Stimulated activated CD8-positive, alpha-beta memory T cell treated with anti-CD3 and anti-CD28 coated beads, Interleukin-12 subunit alpha, Interleukin-12 subunit beta, amount 100 ng/mL, for 24 hours (primary cell): Measurements from ENCODE around the gene METTL1.

ENCODE experiments used
- DNase-seq: peaks from one replicate; pipeline ENCODE4 v3.0.0-alpha.2; 2020; ENCODE audit errors: extremely low read depth

Gene METTL1

GRCh38 chr12:57737467-57738460 lies 34.1 kb downstream of the METTL1 start:
- DNase-seq: no peak

- no peak for DNase-seq
These were observed 35.0 kb downstream of the METTL1 start for GRCh38 chr12:57736741-57737466.

- DNase-seq: no peak
These were observed 35.8 kb downstream of the METTL1 start for GRCh38 chr12:57735952-57736740.

- DNase-seq: no peak
These were observed 36.6 kb downstream of the METTL1 start for GRCh38 chr12:57735198-57735855.

- no peak for DNase-seq
These were observed 37.3 kb downstream of the METTL1 start for GRCh38 chr12:57734591-57734990.

GRCh38 chr12:57733928-57734327 lies 38.0 kb downstream of the METTL1 start:
- DNase-seq: no peak

GRCh38 chr12:57732726-57733593 lies 38.9 kb downstream of the METTL1 start:
- DNase-seq: no peak

GRCh38 chr12:57732270-57732669 lies 39.6 kb downstream of the METTL1 start:
- DNase-seq: no peak

GRCh38 chr12:57731411-57732080 lies 40.4 kb downstream of the METTL1 start:
- no peak for DNase-seq

GRCh38 chr12:57730336-57731067 lies 41.4 kb downstream of the METTL1 start:
- no peak for DNase-seq

- no peak for DNase-seq
These were observed 42.5 kb downstream of the METTL1 start for GRCh38 chr12:57729321-57729844.

GRCh38 chr12:57727758-57728395 lies 44.0 kb downstream of the METTL1 start:
- DNase-seq: no peak

GRCh38 chr12:57726884-57727757 lies 44.8 kb downstream of the METTL1 start:
- no peak for DNase-seq

- DNase-seq: no peak
These were observed 45.6 kb downstream of the METTL1 start for GRCh38 chr12:57726151-57726883.

- no peak for DNase-seq
These were observed 46.1 kb downstream of the METTL1 start for GRCh38 chr12:57725851-57726150.

GRCh38 chr12:57724936-57725740 lies 46.8 kb downstream of the METTL1 start:
- no peak for DNase-seq
